Heart left ventricle (tissue), 16 donors: ENCODE data around the gene ARHGAP29. TPM values are rescaled to one million over a fixed set of nuclear protein-coding genes. Genes with fewer than 3 reads are reported as not detected.

ENCODE experiments used
- ATAC-seq, 4 donors: fragments of 200-7000 bp; cut with Tn5 transposase; one replicate each; pipeline ENCODE4 v1.9.1; 2020 to 2022; ENCODE audit warnings: moderate library complexity in 4 of 4, mild to moderate bottlenecking in 3 of 4, moderate number of reproducible peaks in 1 of 4
- DNase-seq, 5 donors: peaks; one replicate each; pipeline ENCODE4 v3.0.0-alpha.2; 2020
- H3K27ac ChIP-seq, 12 donors: fragments of 200-600 bp; sonication (generic) in 4 of 12; one replicate each; pipeline versions ENCODE4 v1.5.0 to v1.8.0; 2016 to 2022; ENCODE audit warnings: mild to moderate bottlenecking in 2 of 12
- H3K27me3 ChIP-seq, 9 donors: fragments of 200-600 bp; sonication (generic) in 2 of 9; one replicate each; pipeline versions ENCODE4 v1.5.1 to v1.8.0; 2016 to 2022; ENCODE audit warnings: mild to moderate bottlenecking in 3 of 9
- H3K36me3 ChIP-seq, 9 donors: fragments of 200-600 bp; sonication (generic) in 2 of 9; one replicate each; pipeline versions ENCODE4 v1.5.0 to v1.8.0; 2018 to 2022; ENCODE audit warnings: mild to moderate bottlenecking in 2 of 9
- H3K4me1 ChIP-seq, 12 donors: fragments of 200-600 bp; sonication (generic) in 4 of 12; one replicate each; pipeline versions ENCODE4 v1.5.0 to v1.8.0; 2016 to 2022; ENCODE audit warnings: mild to moderate bottlenecking in 3 of 12
- H3K4me3 ChIP-seq, 12 donors: fragments of 200-600 bp; sonication (generic) in 4 of 12; one replicate each; pipeline versions ENCODE4 v1.5.0 to v1.8.0; 2017 to 2022; ENCODE audit warnings: mild to moderate bottlenecking in 9 of 12, moderate library complexity in 4 of 12
- H3K9me3 ChIP-seq, 12 donors: fragments of 200-600 bp; sonication (generic) in 4 of 12; one replicate each; pipeline versions ENCODE4 v1.5.0 to v1.8.0; 2016 to 2022; ENCODE audit warnings: mild to moderate bottlenecking in 1 of 12
- CTCF ChIP-seq, 12 donors: fragments of 200-600 bp; sonication (generic) in 4 of 12; IDR thresholded peaks; one replicate each; pipeline versions ENCODE4 v1.5.0 to v1.8.0; 2018 to 2022; ENCODE audit warnings: antibody characterized with exemption in 12 of 12, mild to moderate bottlenecking in 5 of 12
- POLR2A ChIP-seq, 2 donors: fragments of 450-650 bp; IDR thresholded peaks; one replicate each; pipeline ENCODE4 v1.6.1; 2017; ENCODE audit warnings: antibody characterized with exemption in 2 of 2, mild to moderate bottlenecking in 2 of 2, moderate library complexity in 2 of 2
- WGBS, 4 donors: extraction: QIAGEN DNeasy Blood & Tissue Kit in 2 of 4; methylation state at CpG; one replicate each; pipeline versions ENCODE4 v1.1.5 to v1.1.7; 2013 to 2018; 5-methylcytosine and 5-hydroxymethylcytosine counted together
- intact Hi-C, 10 donors: fragments of 100-400 bp; cut with DNase I; formaldehyde crosslinking; loops; one replicate each; pipeline versions ENCODE4 v1.11.1 to v1.14.2; 2022
- polyA plus RNA-seq, 2 donors: library from polyadenylated mRNA; stranded (reverse); fragments of 200-250 nt; gene quantifications; one replicate each; pipeline ENCODE4 v1.2.3, GENCODE V29; 2013
- total RNA-seq, 9 donors: library from RNA; depleted of rRNA in 2 of 9; stranded (reverse); fragments of >200 nt in 2 of 9; fragmentation: NEBNext Ultra II Directional in 3 of 9; extraction: Animal tissue kit (Norgen Biotek cat#: 25700) in 3 of 9; gene quantifications; one replicate each; pipeline versions ENCODE4 v1.1.0 to v1.2.4, GENCODE V29; 2016 to 2023
- donor health status: ischemic (EF 13 %, LVEDD 7.1; RV severe dilation, severe dysfunction).
- donor health status: healthy with polysubstance abuse.
- donor health status: DM: no; HTN: yes; CAD: no.
- donor health status: DM: no; HTN: no; CAD: no.
- donor health status: ischemic (EF 25% LVEDD 6.9; RV normal size, moderate dysfunction).
- donor health status: ischemic (EF 25% LVEDD 5.7; RV mildly dilated, moderate dysfunction).
- donor health status: healthy.
- donor health status: DM: yes; HTN: yes; CAD: no.
- donor health status: ischemic (EF 35%, LVEDD 5.7; RV mildly dilated, moderate dysfunction).
- donor health status: nonischemic (EF 11% LVEDD 7.7; RV severe dilation, severe dysfunction).
- donor health status: DM: yes; HTN: yes; CAD: no.
- donor health status: PGD.
- donor health status: ischemic (EF 29% LVEDD 5.4; RV normal size, mild dysfunction).
- donor health status: nonischemic (EF 23%, LVEDD 6.1; RV moderate dilation, normal function).

ARHGAP29 gene
- total and polyA plus RNA-seq, 11 donors: 11.0 to 35.7 (median 26.2) TPM

GRCh38 chr1:94254073-94254810 is 16.9 kb upstream of the ARHGAP29 start:
- 77 to 79% (median 78%) methylated on average over 3 of the region's 3 CpGs for WGBS, 4 donors
- Histone ChIP-seq H3K36me3 (no peaks in the 10 kb centered on the region), H3K4me3 (no peak overlapping the region), H3K9me3 (no peaks in the 10 kb centered on the region), H3K27me3 (no peaks in the 10 kb centered on the region), H3K27ac (peak overlapping the region in 2 of 12 donors; percentile 47 to 55), H3K4me1 (peaks cover 0 to 21% (median 6%) of the 10 kb centered on the region in 12 donors)
- no peak for DNase-seq
- no peak for ATAC-seq
- TF ChIP-seq CTCF (IDR thresholded peaks at IDR 0.05) (no peak), POLR2A (IDR thresholded peaks at IDR 0.05) (no peak)
- intact Hi-C loops: loop anchor here in 1 of 10 donors (2.0 kb wide), 1 partner anchor 43 kb away; no protein-coding TSS in a partner anchor

GRCh38 chr1:94253456-94254017 is 16.2 kb upstream of the ARHGAP29 start:
- Histone ChIP-seq H3K27ac (no peak overlapping the region), H3K27me3 (no peaks in the 10 kb centered on the region), H3K36me3 (no peaks in the 10 kb centered on the region), H3K4me3 (no peak overlapping the region), H3K9me3 (no peaks in the 10 kb centered on the region), H3K4me1 (peaks cover 0 to 14% (median 1%) of the 10 kb centered on the region in 12 donors)
- ATAC-seq (no peak), DNase-seq (no peak)
- intact Hi-C loops: loop anchor here in 1 of 10 donors (2.0 kb wide), 1 partner anchor 43 kb away; no protein-coding TSS in a partner anchor
- TF ChIP-seq POLR2A (IDR thresholded peaks at IDR 0.05) (no peak), CTCF (IDR thresholded peaks at IDR 0.05) (no peak)
- WGBS, 4 donors: 95 to 99% (median 98%) methylated on average over 9 of the region's 9 CpGs

- DNase-seq (no peak), ATAC-seq (no peak)
- H3K27ac ChIP-seq: no peak overlapping the region
- H3K4me1 ChIP-seq: peaks cover 0 to 19% (median 0%) of the 10 kb centered on the region in 12 donors
- H3K36me3 ChIP-seq: no peaks in the 10 kb centered on the region
- no peak overlapping the region for H3K4me3 ChIP-seq
- no peaks in the 10 kb centered on the region for H3K9me3 ChIP-seq
- 82 to 90% (median 86%) methylated on average over 3 of the region's 3 CpGs for WGBS, 4 donors
- intact Hi-C loops: no loop called here
- TF ChIP-seq POLR2A (IDR thresholded peaks at IDR 0.05) (no peak), CTCF (IDR thresholded peaks at IDR 0.05) (no peak)
- peaks cover 0 to 16% (median 0%) of the 10 kb centered on the region in 9 donors for H3K27me3 ChIP-seq
Measured at GRCh38 chr1:94250341-94250740, 13.0 kb upstream of the ARHGAP29 start.

- DNase-seq (no peak), ATAC-seq (no peak)
- TF ChIP-seq POLR2A (IDR thresholded peaks at IDR 0.05): no peak
- 92 to 98% (median 95%) methylated on average over 11 of the region's 11 CpGs for WGBS, 4 donors
- Histone ChIP-seq H3K27me3 (peaks cover 0 to 16% (median 0%) of the 10 kb centered on the region in 9 donors), H3K4me3 (no peak overlapping the region), H3K9me3 (peaks cover 0 to 11% (median 2%) of the 10 kb centered on the region in 12 donors), H3K4me1 (peaks cover 0 to 15% (median 0%) of the 10 kb centered on the region in 12 donors), H3K36me3 (no peaks in the 10 kb centered on the region), H3K27ac (no peak overlapping the region)
- intact Hi-C loops: loop anchor here in 5 of 10 donors (5.0 kb wide), 3 partner anchors 48 to 202 kb away; no protein-coding TSS in a partner anchor
Measured at GRCh38 chr1:94248956-94249688, 11.7 kb upstream of the ARHGAP29 start.
